GM23338 (cell line): ENCODE data around the gene SLC17A8. TPM values are rescaled to one million over a fixed set of nuclear protein-coding genes. Genes with fewer than 3 reads are reported as not detected.
A peak's percentile ranks its signal among the peaks of the same experiment; 100 is the strongest.

ENCODE experiments used
- ATAC-seq: fragments of 200-7000 bp; cut with Tn5 transposase; 3 replicates; pipeline ENCODE4 v1.9.1; 2020
- DNase-seq: peaks from one replicate; pipeline ENCODE4 v3.0.0-alpha.2; 2015; ENCODE audit warnings: low spot score
- H2AFZ ChIP-seq: fragments of 200-600 bp; sonication (generic); 2 replicates; pipeline ENCODE4 v1.8.0; 2016; ENCODE audit warnings: antibody characterized with exemption, mild to moderate bottlenecking, moderate library complexity
- H3F3A ChIP-seq: fragments of 200-600 bp; sonication (generic); replicated peaks from 2 replicates; pipeline ENCODE4 v1.8.0; 2017; ENCODE audit warnings: antibody characterized with exemption, mixed run types, low read depth
- H3K27ac ChIP-seq: fragments of 200-600 bp; sonication (generic); 2 replicates; pipeline ENCODE4 v1.6.1; 2016; ENCODE audit warnings: low read depth
- H3K27me3 ChIP-seq: fragments of 200-600 bp; sonication (generic); 2 replicates; pipeline ENCODE4 v1.8.0; 2016; ENCODE audit warnings: mild to moderate bottlenecking, mixed run types, moderate library complexity; ENCODE audit not compliant: insufficient read depth
- H3K36me3 ChIP-seq: fragments of 200-600 bp; sonication (generic); 2 replicates; pipeline ENCODE4 v1.8.0; 2016; ENCODE audit warnings: mild to moderate bottlenecking; ENCODE audit not compliant: insufficient read depth
- H3K4me1 ChIP-seq: fragments of 200-600 bp; sonication (generic); 2 replicates; pipeline ENCODE4 v1.8.0; 2016; ENCODE audit warnings: mild to moderate bottlenecking, moderate library complexity; ENCODE audit not compliant: insufficient read depth
- H3K4me2 ChIP-seq: fragments of 200-600 bp; sonication (generic); 2 replicates; pipeline ENCODE4 v1.7.1; 2017; ENCODE audit warnings: mixed run types
- H3K4me3 ChIP-seq: fragments of 200-600 bp; sonication (generic); 2 replicates; pipeline ENCODE4 v1.6.1; 2016; ENCODE audit warnings: mixed run types
- H3K79me2 ChIP-seq: fragments of 200-600 bp; sonication (generic); replicated peaks from 2 replicates; pipeline ENCODE4 v1.8.0; 2017; ENCODE audit warnings: mild to moderate bottlenecking; ENCODE audit not compliant: insufficient read depth
- H3K9me2 ChIP-seq: fragments of 200-600 bp; sonication (generic); 2 replicates; pipeline ENCODE4 v1.8.0; 2017; ENCODE audit not compliant: insufficient read depth
- H4K20me1 ChIP-seq: fragments of 200-600 bp; sonication (generic); replicated peaks from 2 replicates; pipeline ENCODE4 v1.8.0; 2017; ENCODE audit warnings: mild to moderate bottlenecking; ENCODE audit not compliant: insufficient read depth
- H3K27ac Mint-ChIP-seq: 2 replicates; pipeline ENCODE4 v1.8.0; 2020; ENCODE audit warnings: inconsistent platforms, mild to moderate bottlenecking, moderate library complexity, mixed read lengths
- H3K27me3 Mint-ChIP-seq: 3 replicates; pipeline ENCODE4 v1.8.0; 2022; ENCODE audit warnings: low read depth, mild to moderate bottlenecking, moderate library complexity, mixed read lengths, inconsistent platforms; ENCODE audit not compliant: insufficient read depth, poor library complexity
- H3K36me3 Mint-ChIP-seq: 3 replicates; pipeline ENCODE4 v1.8.0; 2021; ENCODE audit warnings: low read depth, mild to moderate bottlenecking, inconsistent platforms, moderate library complexity, mixed read lengths
- H3K4me1 Mint-ChIP-seq: 3 replicates; pipeline ENCODE4 v1.8.0; 2020; ENCODE audit warnings: mild to moderate bottlenecking, inconsistent platforms, mixed read lengths
- H3K4me3 Mint-ChIP-seq: 3 replicates; pipeline ENCODE4 v1.8.0; 2021; ENCODE audit warnings: moderate library complexity, mild to moderate bottlenecking, inconsistent platforms, mixed read lengths
- H3K9me3 Mint-ChIP-seq: 3 replicates; pipeline ENCODE4 v1.8.0; 2020; ENCODE audit warnings: moderate library complexity, mild to moderate bottlenecking, inconsistent platforms, mixed read lengths
- ETS1 ChIP-seq: IDR thresholded peaks from 2 replicates; pipeline ENCODE4 v1.6.1; 2016; ENCODE audit warnings: antibody characterized with exemption
- EZH2 ChIP-seq: fragments of 200-600 bp; sonication (generic); IDR thresholded peaks from one replicate; pipeline ENCODE4 v1.8.0; 2017; ENCODE audit warnings: antibody characterized with exemption, mild to moderate bottlenecking, low read depth; ENCODE audit not compliant: unreplicated experiment
- EZH2phosphoT487 ChIP-seq: fragments of 200-600 bp; sonication (generic); IDR thresholded peaks from one replicate; pipeline ENCODE4 v1.8.1; 2018; ENCODE audit warnings: antibody characterized with exemption; ENCODE audit not compliant: unreplicated experiment
- NANOG ChIP-seq: IDR thresholded peaks from 2 replicates; pipeline ENCODE4 v1.6.1; 2016; ENCODE audit warnings: antibody characterized with exemption, borderline replicate concordance
- POLR2AphosphoS5 ChIP-seq: IDR thresholded peaks from 2 replicates; pipeline ENCODE4 v1.6.1; 2016; ENCODE audit warnings: antibody characterized with exemption, low read depth
- STAT1 ChIP-seq: IDR thresholded peaks from one replicate; pipeline ENCODE4 v1.6.1; 2016; ENCODE audit warnings: antibody characterized with exemption; ENCODE audit not compliant: unreplicated experiment
- ZNF462 ChIP-seq: fragments of 250-450 bp; sonication (Bioruptor Pico); IDR thresholded peaks from 2 replicates; pipeline ENCODE4 v1.5.0; 2020; ENCODE audit warnings: mild to moderate bottlenecking, moderate library complexity
- polyA plus RNA-seq: library from polyadenylated mRNA; unstranded; fragments of >200 nt; fragmentation: Nextera tagmentation; extraction: Ambion mirVana; gene quantifications from 2 replicates; pipeline ENCODE4 v1.2.1, GENCODE V29; 2016
- total RNA-seq: library from RNA; depleted of rRNA; stranded (reverse); fragments of >200 nt; shearing (Covaris generic); gene quantifications from 2 replicates; pipeline ENCODE4 v1.2.3, GENCODE V29; 2014
- TF ChIP-seq, protein P1 (sequence below): IDR thresholded peaks from one replicate; pipeline ENCODE4 v1.6.1; 2018; ENCODE audit warnings: antibody characterized with exemption; ENCODE audit not compliant: unreplicated experiment

SLC17A8 gene
- total and polyA plus RNA-seq, 2 experiments from 2014 or later, result 0.05 to 0.24 TPM

DNA sequence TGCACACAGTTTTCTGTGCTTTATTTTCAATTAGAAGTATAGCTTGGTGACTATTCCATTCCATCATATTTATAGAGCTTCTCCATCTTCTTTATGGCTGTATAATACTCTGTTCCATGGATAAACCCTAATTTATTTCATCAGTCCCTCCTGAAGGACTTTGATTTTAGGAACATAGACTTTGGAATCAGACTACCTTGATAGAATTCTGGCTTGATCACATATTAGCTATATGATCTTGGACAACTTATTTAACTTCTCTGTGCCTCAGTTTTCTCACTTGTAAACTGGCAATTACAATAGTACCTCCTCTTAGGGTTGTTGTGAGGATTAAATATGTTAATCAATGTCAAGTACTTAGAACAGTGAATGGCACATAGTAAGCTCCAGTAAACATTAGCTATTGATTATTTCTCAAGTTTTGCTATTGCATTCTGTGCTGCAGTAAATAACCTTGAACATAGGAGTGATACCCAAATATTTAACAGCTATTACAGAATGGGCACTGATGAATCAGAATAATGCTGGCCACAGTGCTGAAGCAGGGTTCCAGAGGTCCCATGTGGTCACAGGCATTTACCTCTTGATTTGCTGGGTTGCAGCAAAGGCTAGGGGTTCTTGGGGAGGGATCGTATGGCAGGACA lies 104.6 kb downstream of the SLC17A8 start:
- no peaks in the 10 kb centered on the region for H3K27me3 ChIP-seq
- no peak overlapping the region for H3K27ac Mint-ChIP-seq
- H3K79me2 ChIP-seq, result no peaks in the 10 kb centered on the region
- no peaks in the 10 kb centered on the region for H3K9me2 ChIP-seq
- TF ChIP-seq, protein P1, sequence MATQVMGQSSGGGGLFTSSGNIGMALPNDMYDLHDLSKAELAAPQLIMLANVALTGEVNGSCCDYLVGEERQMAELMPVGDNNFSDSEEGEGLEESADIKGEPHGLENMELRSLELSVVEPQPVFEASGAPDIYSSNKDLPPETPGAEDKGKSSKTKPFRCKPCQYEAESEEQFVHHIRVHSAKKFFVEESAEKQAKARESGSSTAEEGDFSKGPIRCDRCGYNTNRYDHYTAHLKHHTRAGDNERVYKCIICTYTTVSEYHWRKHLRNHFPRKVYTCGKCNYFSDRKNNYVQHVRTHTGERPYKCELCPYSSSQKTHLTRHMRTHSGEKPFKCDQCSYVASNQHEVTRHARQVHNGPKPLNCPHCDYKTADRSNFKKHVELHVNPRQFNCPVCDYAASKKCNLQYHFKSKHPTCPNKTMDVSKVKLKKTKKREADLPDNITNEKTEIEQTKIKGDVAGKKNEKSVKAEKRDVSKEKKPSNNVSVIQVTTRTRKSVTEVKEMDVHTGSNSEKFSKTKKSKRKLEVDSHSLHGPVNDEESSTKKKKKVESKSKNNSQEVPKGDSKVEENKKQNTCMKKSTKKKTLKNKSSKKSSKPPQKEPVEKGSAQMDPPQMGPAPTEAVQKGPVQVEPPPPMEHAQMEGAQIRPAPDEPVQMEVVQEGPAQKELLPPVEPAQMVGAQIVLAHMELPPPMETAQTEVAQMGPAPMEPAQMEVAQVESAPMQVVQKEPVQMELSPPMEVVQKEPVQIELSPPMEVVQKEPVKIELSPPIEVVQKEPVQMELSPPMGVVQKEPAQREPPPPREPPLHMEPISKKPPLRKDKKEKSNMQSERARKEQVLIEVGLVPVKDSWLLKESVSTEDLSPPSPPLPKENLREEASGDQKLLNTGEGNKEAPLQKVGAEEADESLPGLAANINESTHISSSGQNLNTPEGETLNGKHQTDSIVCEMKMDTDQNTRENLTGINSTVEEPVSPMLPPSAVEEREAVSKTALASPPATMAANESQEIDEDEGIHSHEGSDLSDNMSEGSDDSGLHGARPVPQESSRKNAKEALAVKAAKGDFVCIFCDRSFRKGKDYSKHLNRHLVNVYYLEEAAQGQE, result peak; percentile 38
- TF ChIP-seq EZH2, result no peak
- no peak overlapping the region for H2AFZ ChIP-seq
- no peak overlapping the region for H3K27ac ChIP-seq
- peaks cover 2% of the 10 kb centered on the region for H3K27me3 Mint-ChIP-seq
- no peaks in the 10 kb centered on the region for H3K36me3 Mint-ChIP-seq
- H3K4me1 Mint-ChIP-seq, result peaks cover 10% of the 10 kb centered on the region; the same call in 2 of the 3 replicates
- H4K20me1 ChIP-seq, result no peaks in the 10 kb centered on the region
- H3K36me3 ChIP-seq, result no peaks in the 10 kb centered on the region
- DNase-seq (no peak), ATAC-seq (no peak)
- no peak overlapping the region for H3K4me3 ChIP-seq
- peaks cover 9% of the 10 kb centered on the region for H3K4me1 ChIP-seq
- H3K4me2 ChIP-seq, result no peak overlapping the region
- no peaks in the 10 kb centered on the region for H3K9me3 Mint-ChIP-seq
- H3K4me3 Mint-ChIP-seq, result no peak overlapping the region
- no peaks in the 10 kb centered on the region for H3F3A ChIP-seq

DNA sequence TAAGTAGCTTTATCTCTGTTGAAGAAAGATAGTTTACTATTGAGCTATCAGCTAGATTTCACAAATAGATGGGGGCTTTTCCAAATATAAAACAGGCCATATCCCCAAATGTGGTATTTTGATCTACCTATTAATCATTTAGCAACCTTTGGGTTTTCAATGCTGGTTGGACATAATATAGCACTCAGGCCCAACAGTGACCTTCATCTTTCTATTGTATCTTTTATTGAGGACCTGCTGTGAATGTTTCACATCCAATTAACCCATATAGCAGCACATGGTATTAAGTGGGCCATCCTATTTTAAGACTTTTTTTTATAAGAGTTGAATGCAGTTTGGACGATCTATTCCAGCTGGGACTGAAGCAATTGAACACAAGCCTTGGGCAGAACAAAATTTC lies 106.8 kb downstream of the SLC17A8 start:
- Histone ChIP-seq H3K79me2 (no peaks in the 10 kb centered on the region), H3K4me3 (no peak overlapping the region), H3F3A (no peaks in the 10 kb centered on the region), H3K9me2 (no peaks in the 10 kb centered on the region; the same call in 1 of the 2 replicates), H3K4me1 (peaks cover 14% of the 10 kb centered on the region), H4K20me1 (no peaks in the 10 kb centered on the region), H3K4me2 (no peak overlapping the region), H3K27ac (no peak overlapping the region), H2AFZ (0 out of 2 replicates have a peak overlapping the region, but pooled peaks have one; percentile 47), H3K36me3 (no peaks in the 10 kb centered on the region), H3K27me3 (no peaks in the 10 kb centered on the region)
- no peak overlapping the region for H3K4me3 Mint-ChIP-seq
- DNase-seq, result no peak
- H3K27me3 Mint-ChIP-seq, result peaks cover 2% of the 10 kb centered on the region
- no peak overlapping the region for H3K27ac Mint-ChIP-seq
- no peaks in the 10 kb centered on the region for H3K9me3 Mint-ChIP-seq
- H3K36me3 Mint-ChIP-seq, result no peaks in the 10 kb centered on the region
- ATAC-seq, result no peak
- H3K4me1 Mint-ChIP-seq, result peaks cover 12% of the 10 kb centered on the region
- TF ChIP-seq EZH2phosphoT487 (no peak), ZNF462 (CRISPR knock-in tag) (no peak), STAT1 (no peak), ETS1 (no peak), NANOG (no peak), POLR2AphosphoS5 (no peak)
